Gastrocnemius medialis (tissue), 4 donors: ENCODE measurements around the gene SMYD3. TPM values are rescaled to one million over a fixed set of nuclear protein-coding genes. Genes with fewer than 3 reads are reported as not detected.

Experiments
- ATAC-seq, 2 donors: fragments of 150-250 bp; one replicate each; pipeline ENCODE4 v1.9.1; 2016
- DNase-seq, 2 donors: peaks; one replicate each; pipeline ENCODE4 v3.0.0-alpha.2; 2019
- H3K27ac ChIP-seq, 4 donors: fragments of 200-600 bp; sonication (generic); 1 replicate in 1 of 4; 2 replicates in 3 of 4; pipeline ENCODE4 v1.5.1; 2016 to 2018; ENCODE audit warnings: mild to moderate bottlenecking in 2 of 4, moderate library complexity in 1 of 4
- H3K27me3 ChIP-seq, 3 donors: fragments of 200-600 bp; sonication (generic) in 2 of 3; 1 replicate in 1 of 3; 2 replicates in 2 of 3; pipeline versions ENCODE4 v1.5.1 to v1.6.0; 2016 to 2019; ENCODE audit warnings: mild to moderate bottlenecking in 1 of 3, moderate library complexity in 1 of 3
- H3K36me3 ChIP-seq, 2 donors: fragments of 200-600 bp; sonication (generic) in 1 of 2; one replicate each; pipeline ENCODE4 v1.5.1; 2017 to 2018
- H3K4me1 ChIP-seq, 2 donors: fragments of 200-600 bp; sonication (generic) in 1 of 2; one replicate each; pipeline ENCODE4 v1.5.1; 2016 to 2017; ENCODE audit warnings: mild to moderate bottlenecking in 2 of 2
- H3K4me3 ChIP-seq, 4 donors: fragments of 200-600 bp; sonication (generic) in 3 of 4; 1 replicate in 1 of 4; 2 replicates in 3 of 4; pipeline ENCODE4 v1.5.1; 2016 to 2019; ENCODE audit warnings: mild to moderate bottlenecking in 2 of 4
- H3K9me3 ChIP-seq, 3 donors: fragments of 200-600 bp; sonication (generic) in 2 of 3; 1 replicate in 1 of 3; 2 replicates in 2 of 3; pipeline ENCODE4 v1.5.1; 2016 to 2019
- CTCF ChIP-seq, 5 experiments: fragments of 450-650 bp in 3 of 5; fragments of 200-600 bp in 2 of 5; sonication (generic) in 2 of 5; IDR thresholded peaks in 4 of 5; conservative IDR thresholded peaks in 1 of 5; 1 replicate in 4 of 5; 2 replicates in 1 of 5; pipeline ENCODE4 v1.5.1; 2016 to 2019; ENCODE audit warnings: antibody characterized with exemption in 5 of 5, mild to moderate bottlenecking in 3 of 5, moderate library complexity in 3 of 5
- POLR2A ChIP-seq, 2 donors: fragments of 450-650 bp; IDR thresholded peaks; one replicate each; pipeline ENCODE4 v1.6.1; 2017; ENCODE audit warnings: antibody characterized with exemption in 2 of 2, mild to moderate bottlenecking in 2 of 2, moderate library complexity in 2 of 2
- in situ Hi-C, 4 donors: fragments of 200-750 bp; cut with MboI; loops; one replicate each; pipeline versions ENCODE4 v1.15.0 to v1.8.0; 2017; ENCODE audit warnings: low sequenced_read_pairs in 4 of 4
- intact Hi-C: fragments of 100-400 bp; cut with DNase I; formaldehyde crosslinking; loops from one replicate; pipeline ENCODE4 v1.15.1; 2023; ENCODE audit warnings: low total_unique reads
- total RNA-seq, 4 donors: library from RNA; depleted of rRNA; stranded (reverse); fragments of >200 nt; gene quantifications; one replicate each; pipeline versions ENCODE4 v1.1.0 to v1.2.3, GENCODE V29; 2016

The SMYD3 gene
- total RNA-seq, 4 donors from 2014 or later: 4.4 to 10.3 (median 6.3) TPM

- H3K27ac ChIP-seq: no peak overlapping the region
- H3K9me3 ChIP-seq: peaks cover 0 to 1% (median 0%) of the 10 kb centered on the region in 3 donors
- ATAC-seq: no peak
- no peaks in the 10 kb centered on the region for H3K27me3 ChIP-seq
- no peaks in the 10 kb centered on the region for H3K4me1 ChIP-seq
- H3K36me3 ChIP-seq: no peaks in the 10 kb centered on the region
- no peak for DNase-seq
- intact Hi-C loops: no loop called here
- no peak for TF ChIP-seq CTCF (IDR thresholded peaks at IDR 0.05 in 4 of 5, conservative IDR thresholded peaks at IDR 0.05 in 1 of 5)
- no peak overlapping the region for H3K4me3 ChIP-seq
- in situ Hi-C loops: no loop called here
These were observed 110.0 kb downstream of the SMYD3 start for GRCh38 chr1:246397046-246397445.

- TF ChIP-seq POLR2A (IDR thresholded peaks at IDR 0.05) (no peak), CTCF (IDR thresholded peaks at IDR 0.05 in 4 of 5, conservative IDR thresholded peaks at IDR 0.05 in 1 of 5) (no peak)
- intact Hi-C loops: no loop called here
- in situ Hi-C loops: no loop called here
- Histone ChIP-seq H3K27ac (no peak overlapping the region), H3K4me1 (no peaks in the 10 kb centered on the region), H3K9me3 (peaks cover 0 to 8% (median 0%) of the 10 kb centered on the region in 3 donors), H3K4me3 (no peak overlapping the region), H3K36me3 (no peaks in the 10 kb centered on the region), H3K27me3 (no peaks in the 10 kb centered on the region)
- ATAC-seq (no peak), DNase-seq (no peak)
These were observed 110.8 kb downstream of the SMYD3 start for GRCh38 chr1:246396322-246396721.

- no peaks in the 10 kb centered on the region for H3K4me1 ChIP-seq
- intact Hi-C loops (no loop called here), in situ Hi-C loops (no loop called here)
- peaks cover 0 to 8% (median 5%) of the 10 kb centered on the region in 3 donors for H3K9me3 ChIP-seq
- H3K36me3 ChIP-seq: no peaks in the 10 kb centered on the region
- no peak overlapping the region for H3K4me3 ChIP-seq
- ATAC-seq: no peak
- H3K27me3 ChIP-seq: no peaks in the 10 kb centered on the region
- no peak for DNase-seq
- TF ChIP-seq CTCF (IDR thresholded peaks at IDR 0.05 in 4 of 5, conservative IDR thresholded peaks at IDR 0.05 in 1 of 5) (no peak), POLR2A (IDR thresholded peaks at IDR 0.05) (no peak)
- H3K27ac ChIP-seq: no peak overlapping the region
These were observed 113.0 kb downstream of the SMYD3 start for GRCh38 chr1:246394121-246394520.

- DNase-seq: no peak
- ATAC-seq: no peak
- H3K9me3 ChIP-seq: peaks cover 0 to 8% (median 5%) of the 10 kb centered on the region in 3 donors
- in situ Hi-C loops (no loop called here), intact Hi-C loops (no loop called here)
- H3K4me3 ChIP-seq: no peak overlapping the region
- H3K27ac ChIP-seq: no peak overlapping the region
- TF ChIP-seq CTCF (IDR thresholded peaks at IDR 0.05 in 4 of 5, conservative IDR thresholded peaks at IDR 0.05 in 1 of 5) (no peak), POLR2A (IDR thresholded peaks at IDR 0.05) (no peak)
- no peaks in the 10 kb centered on the region for H3K4me1 ChIP-seq
- H3K27me3 ChIP-seq: no peaks in the 10 kb centered on the region
- H3K36me3 ChIP-seq: no peaks in the 10 kb centered on the region
These were observed 116.2 kb downstream of the SMYD3 start for GRCh38 chr1:246390855-246391254.

- H3K27me3 ChIP-seq: no peaks in the 10 kb centered on the region
- H3K4me1 ChIP-seq: no peaks in the 10 kb centered on the region
- in situ Hi-C loops: no loop called here
- H3K9me3 ChIP-seq: no peaks in the 10 kb centered on the region
- TF ChIP-seq POLR2A (IDR thresholded peaks at IDR 0.05) (no peak), CTCF (IDR thresholded peaks at IDR 0.05 in 4 of 5, conservative IDR thresholded peaks at IDR 0.05 in 1 of 5) (no peak)
- no peaks in the 10 kb centered on the region for H3K36me3 ChIP-seq
- DNase-seq (no peak), ATAC-seq (no peak)
- intact Hi-C loops: no loop called here
- no peak overlapping the region for H3K4me3 ChIP-seq
- H3K27ac ChIP-seq: no peak overlapping the region
These were observed 122.5 kb downstream of the SMYD3 start for GRCh38 chr1:246384616-246385015.
